B cell (primary cell): ENCODE data around the gene ZMYND15. TPM values are rescaled to one million over a fixed set of nuclear protein-coding genes. Genes with fewer than 3 reads are reported as not detected.

Experiments used
- ATAC-seq: fragments of 200-7000 bp; cut with Tn5 transposase; one replicate; pipeline ENCODE4 v1.10.0; 2021; ENCODE audit warnings: low read depth, mild to moderate bottlenecking, moderate number of reproducible peaks, moderate library complexity
- CTCF ChIA-PET: fragments of 350-600 bp; sonication (Branson Sonifier 250); formaldehyde crosslinking; loops from one replicate; lab custom pipeline; 2021; ENCODE audit warnings: antibody characterized with exemption, inconsistent platforms; lab: Charles Lee
- POLR2A ChIA-PET: fragments of 350-600 bp; sonication (Branson Sonifier 250); formaldehyde crosslinking; loops from one replicate; lab custom pipeline; 2021; ENCODE audit warnings: antibody characterized with exemption; lab: Charles Lee
- DNase-seq: peaks from one replicate; pipeline ENCODE4 v3.0.0; 2013
- H2AFZ ChIP-seq: 2 replicates; pipeline ENCODE4 v1.6.1; 2012; ENCODE audit warnings: mild to moderate bottlenecking, low read depth, low read length; ENCODE audit not compliant: insufficient read depth, poor library complexity, severe bottlenecking
- H3K27ac ChIP-seq, 2 donors: 1 replicate in 1 of 2; 2 replicates in 1 of 2; pipeline ENCODE4 v1.5.1; 2012 to 2013; ENCODE audit warnings: low read length in 2 of 2, mild to moderate bottlenecking in 2 of 2, moderate library complexity in 1 of 2
- H3K27me3 ChIP-seq, 4 experiments: fragments of 200-600 bp in 1 of 4; sonication (generic) in 1 of 4; replicated peaks in 1 of 4; 1 replicate in 2 of 4; 2 replicates in 2 of 4; pipeline versions ENCODE4 v1.6.1 to v1.7.0; 2013 to 2016; ENCODE audit warnings: low read length in 3 of 4, mild to moderate bottlenecking in 2 of 4, mixed read lengths in 1 of 4, moderate library complexity in 1 of 4; ENCODE audit not compliant: insufficient read depth in 4 of 4, control insufficient read depth in 3 of 4; ENCODE audit errors: control extremely low read depth in 1 of 4
- H3K36me3 ChIP-seq, 2 experiments: replicated peaks in 1 of 2; 1 replicate in 1 of 2; 2 replicates in 1 of 2; pipeline versions ENCODE4 v1.6.1 to v1.7.1; 2013; ENCODE audit warnings: low read length in 1 of 2; ENCODE audit not compliant: insufficient read depth in 2 of 2, control insufficient read depth in 1 of 2; ENCODE audit errors: control extremely low read depth in 1 of 2, extremely low read depth in 1 of 2
- H3K4me1 ChIP-seq, 2 donors: fragments of 200-600 bp in 1 of 2; sonication (generic) in 1 of 2; 1 replicate in 1 of 2; 2 replicates in 1 of 2; pipeline versions ENCODE4 v1.5.1 to v1.6.1; 2013 to 2017; ENCODE audit warnings: low read length in 2 of 2; ENCODE audit not compliant: control insufficient read depth in 2 of 2, insufficient read depth in 2 of 2
- H3K4me2 ChIP-seq: replicated peaks from 2 replicates; pipeline ENCODE3; 2012; ENCODE audit warnings: mild to moderate bottlenecking, low read depth, low read length; ENCODE audit not compliant: poor library complexity, severe bottlenecking
- H3K4me3 ChIP-seq, 5 experiments: fragments of 200-600 bp in 1 of 5; sonication (generic) in 1 of 5; 1 replicate in 3 of 5; 2 replicates in 2 of 5; pipeline versions ENCODE4 v1.5.1 to v1.7.0; 2011 to 2016; ENCODE audit warnings: low read length in 4 of 5, mild to moderate bottlenecking in 4 of 5, low read depth in 2 of 5, control low read depth in 1 of 5, moderate library complexity in 1 of 5; ENCODE audit not compliant: insufficient read depth in 1 of 5; ENCODE audit errors: control extremely low read depth in 1 of 5, extremely low read depth in 1 of 5
- H3K79me2 ChIP-seq: fragments of 200-600 bp; sonication (generic); one replicate; pipeline ENCODE4 v1.6.0; 2016; ENCODE audit warnings: low read length; ENCODE audit not compliant: control insufficient read depth, insufficient read depth
- H3K9ac ChIP-seq: fragments of 200-600 bp; sonication (generic); 2 replicates; pipeline ENCODE4 v1.6.1; 2017; ENCODE audit warnings: mild to moderate bottlenecking, low read length, moderate library complexity
- H3K9me3 ChIP-seq, 3 donors: one replicate each; pipeline versions ENCODE4 v1.6.1 to v1.7.1; 2013; ENCODE audit warnings: low read length in 2 of 3; ENCODE audit not compliant: control insufficient read depth in 2 of 3, insufficient read depth in 1 of 3; ENCODE audit errors: control extremely low read depth in 1 of 3
- H4K20me1 ChIP-seq: 2 replicates; pipeline ENCODE4 v1.6.0; 2012; ENCODE audit warnings: mild to moderate bottlenecking, low read length; ENCODE audit not compliant: insufficient read depth, control insufficient read depth, poor library complexity, severe bottlenecking
- H3K27ac Mint-ChIP-seq: one replicate; pipeline ENCODE4 v1.8.0; 2021; ENCODE audit warnings: mixed read lengths
- H3K27me3 Mint-ChIP-seq: one replicate; pipeline ENCODE4 v1.8.0; 2021; ENCODE audit warnings: mixed read lengths
- H3K4me1 Mint-ChIP-seq: one replicate; pipeline ENCODE4 v1.8.0; 2021; ENCODE audit warnings: mixed read lengths
- H3K4me3 Mint-ChIP-seq: one replicate; pipeline ENCODE4 v1.8.0; 2021; ENCODE audit warnings: mixed read lengths
- H3K9me3 Mint-ChIP-seq: one replicate; pipeline ENCODE4 v1.8.0; 2022; ENCODE audit warnings: mixed read lengths; ENCODE audit not compliant: insufficient read depth
- EZH2 ChIP-seq: IDR thresholded peaks from 2 replicates; pipeline ENCODE4 v1.6.1; 2012; ENCODE audit warnings: borderline replicate concordance, low read depth, mild to moderate bottlenecking, moderate library complexity, low read length; ENCODE audit not compliant: insufficient read depth, poor library complexity, severe bottlenecking
- WGBS: methylation state at CpG from one replicate; pipeline ENCODE4 v1.1.5; 2013; ENCODE audit warnings: missing lambda C conversion rate; ENCODE audit not compliant: insufficient coverage; 5-methylcytosine and 5-hydroxymethylcytosine counted together
- intact Hi-C: fragments of 100-400 bp; cut with micrococcal nuclease; formaldehyde crosslinking; loops from one replicate; pipeline ENCODE4 v1.10.0; 2022
- polyA plus RNA-seq: library from polyadenylated mRNA; depleted of rRNA; stranded (reverse); fragments of >200 nt; gene quantifications from 2 replicates; pipeline ENCODE4 v1.2.3, GENCODE V29; 2012
- total RNA-seq, 2 donors: library from RNA; stranded (reverse); fragments of 120-200 nt in 1 of 2; gene quantifications; 1 replicate in 1 of 2; 2 replicates in 1 of 2; pipeline versions ENCODE4 v1.2.3 to v1.2.4, GENCODE V29; 2013 to 2022
- TF ChIP-seq, protein P1 (sequence below): fragments of 200-600 bp; IDR thresholded peaks from one replicate; pipeline ENCODE4 v1.8.0; 2022; ENCODE audit warnings: antibody characterized with exemption, mild to moderate bottlenecking

The ZMYND15 gene
- total and polyA plus RNA-seq, 2 donors (not counting 1 experiment from before 2014, with no cell fraction given): 0.72 to 2.5 TPM

DNA sequence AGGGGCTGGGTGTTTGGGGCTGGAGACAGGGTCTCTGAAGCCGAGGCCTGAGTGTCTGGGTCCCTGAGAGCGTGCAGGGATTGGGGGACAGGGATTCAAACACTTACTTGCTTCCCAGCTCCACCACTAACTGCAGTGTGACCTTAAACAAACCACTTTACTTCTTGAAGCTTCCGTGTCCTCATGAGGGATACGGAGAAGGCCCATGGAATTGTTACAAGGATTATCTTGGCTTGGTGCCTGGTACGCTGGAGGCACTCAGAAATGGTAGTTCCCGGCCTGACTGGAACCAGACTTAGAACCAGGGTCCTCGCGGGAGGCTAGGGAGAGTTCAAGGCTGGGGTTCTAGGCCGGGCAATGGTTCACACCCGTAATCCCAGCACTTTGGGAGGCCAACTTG is 3.0 kb downstream of the ZMYND15 start:
- H3K27me3 ChIP-seq: peaks cover 0 to 48% (median 18%) of the 10 kb centered on the region in 4 experiments
- Mint-ChIP-seq H3K9me3 (no peaks in the 10 kb centered on the region), H3K27me3 (peaks cover 13% of the 10 kb centered on the region), H3K4me3 (no peak overlapping the region), H3K4me1 (peaks cover 23% of the 10 kb centered on the region), H3K27ac (no peak overlapping the region)
- peaks cover 26 to 30% of the 10 kb centered on the region in 2 donors for H3K4me1 ChIP-seq
- CTCF ChIA-PET: interaction anchor here (2.0 kb wide), 1 partner anchor 47 kb away, joined by 5 read pairs; no protein-coding TSS in a partner anchor
- H3K79me2 ChIP-seq: peaks cover 2% of the 10 kb centered on the region
- POLR2A ChIA-PET: no interaction called here
- H3K9me3 ChIP-seq: no peaks in the 10 kb centered on the region
- no peak overlapping the region for H3K4me3 ChIP-seq
- no peak for ATAC-seq
- H4K20me1 ChIP-seq: no peaks in the 10 kb centered on the region
- no peak overlapping the region for H2AFZ ChIP-seq
- TF ChIP-seq, protein P1, sequence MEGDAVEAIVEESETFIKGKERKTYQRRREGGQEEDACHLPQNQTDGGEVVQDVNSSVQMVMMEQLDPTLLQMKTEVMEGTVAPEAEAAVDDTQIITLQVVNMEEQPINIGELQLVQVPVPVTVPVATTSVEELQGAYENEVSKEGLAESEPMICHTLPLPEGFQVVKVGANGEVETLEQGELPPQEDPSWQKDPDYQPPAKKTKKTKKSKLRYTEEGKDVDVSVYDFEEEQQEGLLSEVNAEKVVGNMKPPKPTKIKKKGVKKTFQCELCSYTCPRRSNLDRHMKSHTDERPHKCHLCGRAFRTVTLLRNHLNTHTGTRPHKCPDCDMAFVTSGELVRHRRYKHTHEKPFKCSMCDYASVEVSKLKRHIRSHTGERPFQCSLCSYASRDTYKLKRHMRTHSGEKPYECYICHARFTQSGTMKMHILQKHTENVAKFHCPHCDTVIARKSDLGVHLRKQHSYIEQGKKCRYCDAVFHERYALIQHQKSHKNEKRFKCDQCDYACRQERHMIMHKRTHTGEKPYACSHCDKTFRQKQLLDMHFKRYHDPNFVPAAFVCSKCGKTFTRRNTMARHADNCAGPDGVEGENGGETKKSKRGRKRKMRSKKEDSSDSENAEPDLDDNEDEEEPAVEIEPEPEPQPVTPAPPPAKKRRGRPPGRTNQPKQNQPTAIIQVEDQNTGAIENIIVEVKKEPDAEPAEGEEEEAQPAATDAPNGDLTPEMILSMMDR: no peak
- TF ChIP-seq EZH2: no peak
- H3K27ac ChIP-seq: no peak overlapping the region
- intact Hi-C loops: no loop called here
- DNase-seq: no peak
- H3K4me2 ChIP-seq: no peak overlapping the region
- no peak overlapping the region for H3K9ac ChIP-seq
- 97% methylated on average over 9 of the region's 10 CpGs for WGBS
- no peaks in the 10 kb centered on the region for H3K36me3 ChIP-seq

DNA sequence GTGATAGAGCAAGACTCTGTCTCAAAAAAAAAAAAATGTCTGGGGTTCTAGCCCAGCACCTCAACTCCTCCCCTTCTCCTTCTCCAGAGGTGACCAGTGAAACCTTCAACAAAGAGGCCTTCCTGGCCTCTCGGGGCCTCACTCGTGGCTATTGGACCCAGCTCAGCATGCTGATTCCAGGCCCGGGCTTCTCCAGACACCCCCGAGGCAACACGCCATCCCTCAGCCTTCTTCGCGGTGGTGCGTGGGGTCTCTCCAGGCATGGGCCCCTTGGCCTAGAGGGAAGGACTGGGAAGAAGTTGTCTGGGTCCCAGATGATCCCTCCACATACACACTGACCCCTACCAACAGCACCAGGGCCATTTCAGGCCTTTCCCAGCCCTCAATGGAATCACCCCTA is 3.6 kb downstream of the ZMYND15 start:
- no peak overlapping the region for H3K4me3 ChIP-seq
- CTCF ChIA-PET: interaction anchor here (2.0 kb wide), 1 partner anchor 46 kb away, joined by 5 read pairs; no protein-coding TSS in a partner anchor
- Mint-ChIP-seq H3K4me1 (peaks cover 26% of the 10 kb centered on the region), H3K27me3 (peaks cover 17% of the 10 kb centered on the region), H3K9me3 (no peaks in the 10 kb centered on the region), H3K4me3 (no peak overlapping the region), H3K27ac (peak overlapping the region; percentile 6)
- no peaks in the 10 kb centered on the region for H3K36me3 ChIP-seq
- WGBS: 94% methylated on average over 3 of the region's 8 CpGs
- DNase-seq: no peak
- peaks cover 31 to 33% of the 10 kb centered on the region in 2 donors for H3K4me1 ChIP-seq
- H3K9ac ChIP-seq: no peak overlapping the region
- H3K27ac ChIP-seq: no peak overlapping the region
- H3K27me3 ChIP-seq: peaks cover 0 to 48% (median 18%) of the 10 kb centered on the region in 4 experiments
- intact Hi-C loops: no loop called here
- H3K4me2 ChIP-seq: no peak overlapping the region
- POLR2A ChIA-PET: no interaction called here
- ATAC-seq: no peak
- TF ChIP-seq EZH2: no peak
- TF ChIP-seq, protein P1: no peak
- H3K9me3 ChIP-seq: no peaks in the 10 kb centered on the region
- H3K79me2 ChIP-seq: peaks cover 2% of the 10 kb centered on the region
- no peak overlapping the region for H2AFZ ChIP-seq
- no peaks in the 10 kb centered on the region for H4K20me1 ChIP-seq
